Psoas muscle (tissue), 8 donors: ENCODE results near the gene NEUROD6. TPM values are rescaled to one million over a fixed set of nuclear protein-coding genes. Genes with fewer than 3 reads are reported as not detected.

Experiments used
- ATAC-seq, 4 donors: fragments of 200-7000 bp; cut with Tn5 transposase; one replicate each; pipeline ENCODE4 v1.9.1; 2020; ENCODE audit warnings: moderate library complexity in 3 of 4, mild to moderate bottlenecking in 2 of 4
- DNase-seq, 2 donors: peaks; one replicate each; pipeline ENCODE4 v3.0.0-alpha.2; 2020
- H3K27ac ChIP-seq: fragments of 200-600 bp; one replicate; pipeline ENCODE4 v1.8.0; 2022
- H3K27me3 ChIP-seq, 3 donors: fragments of 200-600 bp in 1 of 3; one replicate each; pipeline versions ENCODE4 v1.6.1 to v1.8.0; 2013 to 2022; ENCODE audit warnings: low read length in 2 of 3, mild to moderate bottlenecking in 2 of 3, moderate library complexity in 1 of 3; ENCODE audit not compliant: insufficient read depth in 3 of 3
- H3K36me3 ChIP-seq, 2 donors: fragments of 200-600 bp in 1 of 2; one replicate each; pipeline versions ENCODE4 v1.6.1 to v1.8.0; 2013 to 2022; ENCODE audit warnings: low read depth in 1 of 2, mild to moderate bottlenecking in 1 of 2, moderate library complexity in 1 of 2; ENCODE audit not compliant: insufficient read depth in 1 of 2
- H3K4me1 ChIP-seq: fragments of 200-600 bp; one replicate; pipeline ENCODE4 v1.8.0; 2022
- H3K4me3 ChIP-seq: fragments of 200-600 bp; one replicate; pipeline ENCODE4 v1.8.0; 2022; ENCODE audit warnings: mild to moderate bottlenecking
- H3K9me3 ChIP-seq: fragments of 200-600 bp; one replicate; pipeline ENCODE4 v1.8.0; 2022
- WGBS, 3 donors: extraction: QIAGEN DNeasy Blood & Tissue Kit; methylation state at CpG; one replicate each; pipeline versions ENCODE4 v1.1.6 to v1.1.7; 2013; 5-methylcytosine and 5-hydroxymethylcytosine counted together
- intact Hi-C, 2 donors: fragments of 100-400 bp; cut with DNase I; formaldehyde crosslinking; loops; one replicate each; pipeline versions ENCODE4 v1.11.0 to v1.14.2; 2022
- polyA plus RNA-seq, 3 donors: library from polyadenylated mRNA; stranded (reverse); fragments of 200-250 nt; gene quantifications; one replicate each; pipeline ENCODE4 v1.2.3, GENCODE V29; 2013
- total RNA-seq, 4 donors: library from RNA; stranded (reverse); fragmentation: NEBNext Ultra II Directional in 2 of 4; extraction: Animal tissue kit (Norgen Biotek cat#: 25700) in 2 of 4; gene quantifications; one replicate each; pipeline versions ENCODE4 v1.2.1 to v1.2.4, GENCODE V29; 2021 to 2023
- TF ChIP-seq, protein P1 (sequence below): fragments of 200-600 bp; IDR thresholded peaks from one replicate; pipeline ENCODE4 v1.8.0; 2022; ENCODE audit warnings: antibody characterized with exemption
- donor health status: healthy with polysubstance abuse.
- donor health status: DM: no; HTN: no; CAD: no; lungs with moderate emphysema.
- donor health status: Bipolar disorder and iron deficiency.
- donor health status: healthy.
- donor health status: DM: yes; HTN: yes; CAD: no.
- donor health status: DM: no; HTN: no; CAD: no.
- donor health status: DM: no; HTN: no; CAD: no.
- donor health status: DM: yes; HTN: yes; CAD: no.

NEUROD6 gene
- total and polyA plus RNA-seq, 7 donors = 0.05 TPM; not detected in 6

DNA sequence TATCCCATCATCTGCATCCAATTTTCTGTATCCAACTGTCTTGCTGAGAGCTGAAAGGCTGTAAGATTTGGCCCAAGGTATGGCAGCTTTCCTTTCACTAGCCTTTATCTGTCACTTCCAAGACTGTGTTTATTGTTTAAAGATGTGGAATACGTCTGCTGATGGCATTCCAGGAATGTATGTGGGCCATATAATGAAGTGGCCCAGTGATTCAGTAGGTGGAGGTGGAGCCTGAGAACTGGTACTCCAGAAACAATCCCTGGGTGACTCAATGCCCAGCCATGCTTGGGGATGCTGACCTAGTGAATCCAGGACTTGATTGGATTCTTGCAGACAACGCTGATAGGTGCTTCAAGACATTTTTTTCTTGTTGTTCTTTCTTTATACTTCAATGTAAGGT is 13.5 kb downstream of the NEUROD6 start:
- 51 to 54% (median 52%) methylated on average over 2 of the region's 2 CpGs for WGBS, 3 donors
- intact Hi-C loops = no loop called here
- Histone ChIP-seq H3K27me3 (no peaks in the 10 kb centered on the region), H3K4me3 (no peak overlapping the region), H3K36me3 (no peaks in the 10 kb centered on the region), H3K27ac (no peak overlapping the region), H3K4me1 (no peaks in the 10 kb centered on the region), H3K9me3 (no peaks in the 10 kb centered on the region)
- TF ChIP-seq, protein P1, sequence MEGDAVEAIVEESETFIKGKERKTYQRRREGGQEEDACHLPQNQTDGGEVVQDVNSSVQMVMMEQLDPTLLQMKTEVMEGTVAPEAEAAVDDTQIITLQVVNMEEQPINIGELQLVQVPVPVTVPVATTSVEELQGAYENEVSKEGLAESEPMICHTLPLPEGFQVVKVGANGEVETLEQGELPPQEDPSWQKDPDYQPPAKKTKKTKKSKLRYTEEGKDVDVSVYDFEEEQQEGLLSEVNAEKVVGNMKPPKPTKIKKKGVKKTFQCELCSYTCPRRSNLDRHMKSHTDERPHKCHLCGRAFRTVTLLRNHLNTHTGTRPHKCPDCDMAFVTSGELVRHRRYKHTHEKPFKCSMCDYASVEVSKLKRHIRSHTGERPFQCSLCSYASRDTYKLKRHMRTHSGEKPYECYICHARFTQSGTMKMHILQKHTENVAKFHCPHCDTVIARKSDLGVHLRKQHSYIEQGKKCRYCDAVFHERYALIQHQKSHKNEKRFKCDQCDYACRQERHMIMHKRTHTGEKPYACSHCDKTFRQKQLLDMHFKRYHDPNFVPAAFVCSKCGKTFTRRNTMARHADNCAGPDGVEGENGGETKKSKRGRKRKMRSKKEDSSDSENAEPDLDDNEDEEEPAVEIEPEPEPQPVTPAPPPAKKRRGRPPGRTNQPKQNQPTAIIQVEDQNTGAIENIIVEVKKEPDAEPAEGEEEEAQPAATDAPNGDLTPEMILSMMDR = no peak
- DNase-seq = no peak
- no peak for ATAC-seq

DNA sequence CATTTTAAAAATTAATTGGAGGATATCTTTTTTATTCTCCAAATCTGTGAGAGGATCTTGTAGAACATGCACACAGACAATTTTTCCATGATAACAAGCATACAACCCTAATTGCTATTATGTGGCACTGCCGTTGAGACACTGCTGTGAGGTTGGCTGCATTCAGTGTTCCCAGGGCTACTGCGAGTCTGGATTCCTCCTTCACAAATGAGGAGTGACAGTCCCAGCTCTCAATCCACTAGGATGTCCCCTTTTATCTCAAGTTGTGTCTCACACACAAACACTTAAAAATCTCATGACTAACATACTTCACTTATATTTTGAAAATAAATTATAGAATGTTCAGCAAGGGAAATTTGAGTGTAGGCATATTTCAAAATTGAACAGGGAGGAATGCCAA is 14.1 kb downstream of the NEUROD6 start:
- Histone ChIP-seq H3K36me3 (no peaks in the 10 kb centered on the region), H3K27me3 (no peaks in the 10 kb centered on the region), H3K9me3 (no peaks in the 10 kb centered on the region), H3K27ac (no peak overlapping the region), H3K4me1 (no peaks in the 10 kb centered on the region), H3K4me3 (no peak overlapping the region)
- no peak for ATAC-seq
- TF ChIP-seq, protein P1 = no peak
- no peak for DNase-seq
- intact Hi-C loops = no loop called here
- 45 to 47% (median 47%) methylated on average over 2 of the region's 2 CpGs for WGBS, 3 donors

DNA sequence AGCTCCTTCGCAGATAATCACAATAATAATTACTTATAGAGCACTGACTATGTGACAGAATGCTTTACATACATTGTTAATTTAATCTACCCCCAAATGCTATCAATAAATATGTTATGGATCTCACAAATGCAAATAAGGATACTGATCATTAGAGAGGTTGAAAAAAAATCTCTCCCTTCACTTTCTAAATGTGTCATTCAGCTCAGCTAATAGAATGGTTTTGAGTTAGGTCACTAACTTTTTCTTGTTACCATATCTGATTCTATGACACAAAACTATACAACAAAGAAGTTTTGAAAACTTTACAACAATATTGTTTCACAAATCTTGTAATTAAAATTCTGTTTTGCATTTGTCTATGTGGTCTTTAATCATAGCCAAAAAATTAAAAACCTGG is 17.4 kb downstream of the NEUROD6 start:
- WGBS, 3 donors = 65 to 78% (median 71%) methylated on average over 1 of the region's 1 CpG
- Histone ChIP-seq H3K36me3 (no peaks in the 10 kb centered on the region), H3K27me3 (no peaks in the 10 kb centered on the region), H3K9me3 (no peaks in the 10 kb centered on the region), H3K4me1 (no peaks in the 10 kb centered on the region), H3K27ac (no peak overlapping the region), H3K4me3 (no peak overlapping the region)
- no peak for ATAC-seq
- no peak for DNase-seq
- intact Hi-C loops = no loop called here
- TF ChIP-seq, protein P1 = no peak

DNA sequence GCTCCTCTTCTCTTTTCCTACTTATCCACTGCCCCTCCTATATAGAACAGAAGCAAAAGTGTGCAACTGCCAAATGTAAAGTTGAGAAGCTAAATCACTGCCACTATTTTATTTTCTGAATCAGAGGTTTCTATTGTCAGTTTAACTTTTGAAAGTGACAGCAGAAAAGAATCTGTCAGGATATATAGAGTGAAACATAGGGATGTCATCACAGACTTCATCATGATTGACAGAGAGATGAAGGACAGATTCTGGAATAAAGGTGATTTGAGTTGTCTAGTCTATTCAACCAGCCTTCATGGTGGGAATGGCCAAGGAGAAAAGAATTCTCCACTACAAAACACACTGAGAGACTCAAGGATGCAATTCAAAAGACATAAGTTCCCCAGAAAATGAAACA is 19.9 kb downstream of the NEUROD6 start:
- Histone ChIP-seq H3K4me1 (no peaks in the 10 kb centered on the region), H3K4me3 (no peak overlapping the region), H3K36me3 (no peaks in the 10 kb centered on the region), H3K27me3 (no peaks in the 10 kb centered on the region), H3K27ac (no peak overlapping the region), H3K9me3 (no peaks in the 10 kb centered on the region)
- intact Hi-C loops = no loop called here
- ATAC-seq (no peak), DNase-seq (no peak)
- TF ChIP-seq, protein P1 = no peak

- Histone ChIP-seq H3K4me3 (no peak overlapping the region), H3K27me3 (no peaks in the 10 kb centered on the region), H3K27ac (no peak overlapping the region), H3K4me1 (no peaks in the 10 kb centered on the region), H3K36me3 (no peaks in the 10 kb centered on the region), H3K9me3 (no peaks in the 10 kb centered on the region)
- intact Hi-C loops = no loop called here
- no peak for DNase-seq
- WGBS, 3 donors = 65 to 74% (median 65%) methylated on average over 5 of the region's 5 CpGs
- TF ChIP-seq, protein P1 = no peak
- no peak for ATAC-seq
These were observed 22.2 kb downstream of the NEUROD6 start for GRCh38 chr7:31318313-31318712.
